DMS153 (cell line): Measurements from ENCODE around the gene RAD51AP2.

Source experiments
- DNase-seq: peaks from one replicate; lab custom pipeline; 2025; lab: John Stamatoyannopoulos, UW

RAD51AP2 gene

GRCh38 chr2:17470855-17471641 is 47.2 kb downstream of the RAD51AP2 start:
- DNase-seq, result no peak

DNA sequence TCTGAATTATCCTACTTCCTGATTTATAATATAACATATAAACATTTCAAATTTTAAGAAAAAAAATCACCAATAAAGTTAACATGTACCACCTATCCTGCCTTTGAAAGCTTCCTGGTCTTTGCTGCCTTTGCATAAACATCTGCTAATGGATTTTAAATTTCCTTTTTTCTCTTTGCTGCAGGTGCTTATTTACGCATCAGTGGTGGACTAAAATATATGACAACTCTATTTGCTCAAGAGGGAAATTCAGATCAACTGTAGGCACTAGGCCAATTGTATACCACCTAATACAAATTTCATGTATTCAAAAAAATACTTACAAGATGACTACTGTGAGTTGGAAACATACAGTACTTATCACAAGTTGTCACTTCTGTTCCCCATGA is 57.2 kb downstream of the RAD51AP2 start:
- no peak for DNase-seq
